DMS53 treated with DMSO at 0.1 percent for 48 hours (cell line): ENCODE data around the gene TMCO4.
A peak's percentile ranks its signal among the peaks of the same experiment; 100 is the strongest.

ENCODE experiments used
- DNase-seq: peaks from one replicate; lab custom pipeline; 2025; ENCODE audit not compliant: unreplicated experiment; lab: John Stamatoyannopoulos, UW

TMCO4 gene

GRCh38 chr1:19723874-19724273 is 75.8 kb downstream of the TMCO4 start:
- no peak for DNase-seq

GRCh38 chr1:19720973-19721372 is 78.7 kb downstream of the TMCO4 start:
- DNase-seq: no peak

- DNase-seq: no peak
These were observed 79.5 kb downstream of the TMCO4 start for GRCh38 chr1:19720174-19720573.

- DNase-seq: no peak
These were observed 82.2 kb downstream of the TMCO4 start for GRCh38 chr1:19717467-19717866.

- DNase-seq: peak; percentile 97
These were observed 84.1 kb downstream of the TMCO4 start for GRCh38 chr1:19715334-19716203.

- DNase-seq: no peak
These were observed 86.8 kb downstream of the TMCO4 start for GRCh38 chr1:19712928-19713327.

- no peak for DNase-seq
These were observed 88.7 kb downstream of the TMCO4 start for GRCh38 chr1:19710825-19711611.

- no peak for DNase-seq
These were observed 90.4 kb downstream of the TMCO4 start for GRCh38 chr1:19709260-19709793.

GRCh38 chr1:19708567-19709110 is 91.1 kb downstream of the TMCO4 start:
- no peak for DNase-seq

GRCh38 chr1:19706136-19706535 is 93.6 kb downstream of the TMCO4 start:
- no peak for DNase-seq

- no peak for DNase-seq
These were observed 94.3 kb downstream of the TMCO4 start for GRCh38 chr1:19705464-19705863.

- peak; percentile 27 for DNase-seq
These were observed 95.2 kb downstream of the TMCO4 start for GRCh38 chr1:19704247-19705113.

- DNase-seq: no peak
These were observed 96.4 kb downstream of the TMCO4 start for GRCh38 chr1:19703280-19703679.

GRCh38 chr1:19700079-19700777 is 99.5 kb downstream of the TMCO4 start:
- no peak for DNase-seq

GRCh38 chr1:19698181-19698580 is 101.5 kb downstream of the TMCO4 start:
- no peak for DNase-seq

- DNase-seq: no peak
These were observed 102.9 kb downstream of the TMCO4 start for GRCh38 chr1:19696820-19697219.

- DNase-seq: no peak
These were observed 103.9 kb downstream of the TMCO4 start for GRCh38 chr1:19695772-19696171.

GRCh38 chr1:19694298-19694697 is 105.4 kb downstream of the TMCO4 start:
- DNase-seq: no peak

- DNase-seq: no peak
These were observed 109.4 kb downstream of the TMCO4 start for GRCh38 chr1:19690342-19690741.

GRCh38 chr1:19689856-19690255 is 109.9 kb downstream of the TMCO4 start:
- DNase-seq: no peak
